Breast epithelium (tissue), 4 donors: ENCODE results near the gene BSX. TPM values are rescaled to one million over a fixed set of nuclear protein-coding genes. Genes with fewer than 3 reads are reported as not detected.

Experiments used
- DNase-seq, 2 donors: peaks; one replicate each; pipeline ENCODE4 v3.0.0-alpha.2; 2019; ENCODE audit warnings: low spot score in 2 of 2
- H3K27ac ChIP-seq, 2 donors: fragments of 200-600 bp; sonication (generic) in 1 of 2; one replicate each; pipeline ENCODE4 v1.5.1; 2016 to 2019; ENCODE audit warnings: mild to moderate bottlenecking in 1 of 2
- H3K27me3 ChIP-seq, 2 donors: fragments of 200-600 bp; sonication (generic) in 1 of 2; one replicate each; pipeline versions ENCODE4 v1.5.1 to v1.6.0; 2017 to 2019; ENCODE audit warnings: control low read depth in 1 of 2, mild to moderate bottlenecking in 1 of 2
- H3K36me3 ChIP-seq: fragments of 200-600 bp; one replicate; pipeline ENCODE4 v1.5.1; 2019
- H3K4me1 ChIP-seq, 2 donors: fragments of 200-600 bp; sonication (generic); one replicate each; pipeline ENCODE4 v1.5.1; 2016 to 2019; ENCODE audit warnings: control low read depth in 1 of 2
- H3K4me3 ChIP-seq, 3 donors: fragments of 200-600 bp; sonication (generic); 1 replicate in 2 of 3; 2 replicates in 1 of 3; pipeline ENCODE4 v1.5.1; 2016 to 2019; ENCODE audit warnings: mild to moderate bottlenecking in 3 of 3, moderate library complexity in 2 of 3
- H3K9me3 ChIP-seq, 2 donors: fragments of 200-600 bp; sonication (generic) in 1 of 2; one replicate each; pipeline ENCODE4 v1.5.1; 2016 to 2019; ENCODE audit warnings: control low read depth in 1 of 2
- POLR2A ChIP-seq: fragments of 450-650 bp; IDR thresholded peaks from one replicate; pipeline ENCODE4 v1.6.1; 2016; ENCODE audit warnings: antibody characterized with exemption, mild to moderate bottlenecking, moderate library complexity
- POLR2AphosphoS5 ChIP-seq, 3 donors: sonication (generic); formaldehyde crosslinking; IDR thresholded peaks; one replicate each; pipeline ENCODE4 v1.6.1; 2017; ENCODE audit warnings: antibody characterized with exemption in 3 of 3
- intact Hi-C: fragments of 100-400 bp; cut with DNase I; formaldehyde crosslinking; loops from one replicate; pipeline ENCODE4 v1.15.1; 2023; ENCODE audit warnings: low total_unique reads
- total RNA-seq, 3 donors: library from RNA; depleted of rRNA; stranded (reverse); fragments of >200 nt; gene quantifications; one replicate each; pipeline ENCODE4 v1.1.0, GENCODE V29; 2016
- TF ChIP-seq, protein P1 (sequence below), 3 donors: fragments of 450-650 bp; IDR thresholded peaks; one replicate each; pipeline ENCODE4 v1.5.1; 2016 to 2017; ENCODE audit warnings: antibody characterized with exemption in 3 of 3, mild to moderate bottlenecking in 3 of 3, moderate library complexity in 3 of 3

Gene BSX
- total RNA-seq, 3 donors from 2014 or later: not detected

DNA sequence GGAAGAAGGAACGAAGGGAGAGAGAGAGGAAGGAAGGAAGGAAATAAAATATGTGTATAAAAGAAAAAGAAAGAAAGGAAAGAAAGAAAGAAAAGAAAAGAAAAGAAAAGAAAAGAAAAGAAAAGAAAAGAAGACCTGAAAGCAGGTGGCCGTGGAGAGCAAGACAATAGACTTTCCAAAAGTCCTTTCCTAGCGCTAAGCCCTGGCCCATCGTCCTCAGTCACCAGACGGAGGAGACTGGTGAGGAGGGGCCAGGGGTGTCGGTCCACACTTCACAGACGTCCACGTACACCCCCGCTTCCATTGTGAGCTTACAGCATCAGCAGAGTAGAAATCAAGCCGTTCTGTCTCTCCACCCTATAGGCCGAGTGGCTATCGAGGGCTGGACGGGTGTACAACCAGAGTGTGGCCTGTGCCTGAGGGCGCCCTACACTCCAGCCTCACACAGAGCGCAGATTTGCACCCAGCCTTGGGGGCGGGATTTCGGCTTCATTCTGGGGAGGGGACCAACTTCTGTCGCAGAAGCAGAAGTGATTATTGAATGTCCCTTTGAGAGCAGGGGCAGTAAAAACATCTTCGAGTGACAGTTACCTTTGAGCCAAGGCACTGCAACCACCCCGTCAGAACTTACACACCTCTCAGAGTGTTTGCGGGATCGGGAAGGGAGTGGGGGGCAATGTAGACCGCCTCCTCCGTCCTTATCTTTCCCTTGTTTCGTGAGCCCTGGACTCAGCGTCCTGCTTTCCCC is 2.0 kb upstream of the BSX start:
- Histone ChIP-seq H3K9me3 (no peaks in the 10 kb centered on the region), H3K27me3 (peaks cover 6 to 76% of the 10 kb centered on the region in 2 donors), H3K36me3 (no peaks in the 10 kb centered on the region), H3K27ac (no peak overlapping the region), H3K4me1 (no peaks in the 10 kb centered on the region), H3K4me3 (peak overlapping the region; percentile 53 to 70 (median 55))
- TF ChIP-seq, protein P1, sequence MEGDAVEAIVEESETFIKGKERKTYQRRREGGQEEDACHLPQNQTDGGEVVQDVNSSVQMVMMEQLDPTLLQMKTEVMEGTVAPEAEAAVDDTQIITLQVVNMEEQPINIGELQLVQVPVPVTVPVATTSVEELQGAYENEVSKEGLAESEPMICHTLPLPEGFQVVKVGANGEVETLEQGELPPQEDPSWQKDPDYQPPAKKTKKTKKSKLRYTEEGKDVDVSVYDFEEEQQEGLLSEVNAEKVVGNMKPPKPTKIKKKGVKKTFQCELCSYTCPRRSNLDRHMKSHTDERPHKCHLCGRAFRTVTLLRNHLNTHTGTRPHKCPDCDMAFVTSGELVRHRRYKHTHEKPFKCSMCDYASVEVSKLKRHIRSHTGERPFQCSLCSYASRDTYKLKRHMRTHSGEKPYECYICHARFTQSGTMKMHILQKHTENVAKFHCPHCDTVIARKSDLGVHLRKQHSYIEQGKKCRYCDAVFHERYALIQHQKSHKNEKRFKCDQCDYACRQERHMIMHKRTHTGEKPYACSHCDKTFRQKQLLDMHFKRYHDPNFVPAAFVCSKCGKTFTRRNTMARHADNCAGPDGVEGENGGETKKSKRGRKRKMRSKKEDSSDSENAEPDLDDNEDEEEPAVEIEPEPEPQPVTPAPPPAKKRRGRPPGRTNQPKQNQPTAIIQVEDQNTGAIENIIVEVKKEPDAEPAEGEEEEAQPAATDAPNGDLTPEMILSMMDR (IDR thresholded peaks at IDR 0.05): no peak
- TF ChIP-seq POLR2AphosphoS5 (IDR thresholded peaks at IDR 0.05): no peak
- TF ChIP-seq POLR2A: no peak
- intact Hi-C loops: no loop called here
- no peak for DNase-seq

- peaks cover 7 to 9% of the 10 kb centered on the region in 2 donors for H3K4me1 ChIP-seq
- H3K27me3 ChIP-seq: peaks cover 6 to 96% of the 10 kb centered on the region in 2 donors
- no peak overlapping the region for H3K27ac ChIP-seq
- H3K9me3 ChIP-seq: no peaks in the 10 kb centered on the region
- no peaks in the 10 kb centered on the region for H3K36me3 ChIP-seq
- H3K4me3 ChIP-seq: no peak overlapping the region
- TF ChIP-seq POLR2A: no peak
- no peak for TF ChIP-seq POLR2AphosphoS5 (IDR thresholded peaks at IDR 0.05)
- TF ChIP-seq, protein P1 (IDR thresholded peaks at IDR 0.05): no peak
- intact Hi-C loops: no loop called here
- DNase-seq: no peak
Observed at GRCh38 chr11:122979815-122980595, 1.6 kb downstream of the BSX start.

DNA sequence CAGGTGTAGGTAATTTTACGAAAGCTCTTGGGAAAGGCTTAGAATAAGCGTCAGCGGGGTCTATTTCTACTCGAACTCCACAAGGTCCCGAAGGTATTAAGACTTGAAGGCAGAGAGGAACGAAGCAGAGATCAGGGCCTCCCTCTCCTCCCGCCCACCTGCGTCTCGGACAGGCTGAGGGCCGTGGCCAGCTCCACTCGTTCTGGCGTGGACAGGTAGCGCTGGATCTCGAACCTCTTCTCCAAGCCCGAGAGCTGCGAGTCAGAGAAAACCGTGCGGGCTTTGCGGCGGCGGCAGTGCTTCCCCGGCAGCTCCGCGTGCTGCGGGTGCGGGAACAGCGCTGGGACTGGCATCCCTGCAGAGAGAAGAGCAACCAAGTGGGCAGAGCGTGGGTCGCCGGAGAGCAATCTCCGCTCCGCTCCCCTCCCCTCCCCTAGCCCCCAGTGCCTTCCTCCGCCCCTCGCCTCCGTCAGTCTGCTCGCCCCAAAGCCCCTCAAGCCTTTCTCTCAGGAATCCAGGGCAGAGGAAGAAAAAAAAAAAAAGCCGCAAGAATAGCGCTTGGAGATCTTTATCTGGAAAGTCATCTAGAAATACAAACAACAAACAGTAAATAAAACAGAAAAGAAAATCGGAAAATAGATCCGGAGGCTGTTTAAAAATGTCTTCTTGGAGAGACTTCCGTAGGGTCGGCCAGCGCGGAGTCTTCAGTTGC is 2.4 kb downstream of the BSX start:
- H3K27ac ChIP-seq: no peak overlapping the region
- H3K4me1 ChIP-seq: peaks cover 7 to 9% of the 10 kb centered on the region in 2 donors
- intact Hi-C loops: no loop called here
- DNase-seq: no peak
- H3K36me3 ChIP-seq: no peaks in the 10 kb centered on the region
- no peaks in the 10 kb centered on the region for H3K9me3 ChIP-seq
- H3K4me3 ChIP-seq: no peak overlapping the region
- peaks cover 4 to 94% of the 10 kb centered on the region in 2 donors for H3K27me3 ChIP-seq
- TF ChIP-seq POLR2AphosphoS5 (IDR thresholded peaks at IDR 0.05): no peak
- TF ChIP-seq, protein P1 (IDR thresholded peaks at IDR 0.05): no peak
- no peak for TF ChIP-seq POLR2A

DNA sequence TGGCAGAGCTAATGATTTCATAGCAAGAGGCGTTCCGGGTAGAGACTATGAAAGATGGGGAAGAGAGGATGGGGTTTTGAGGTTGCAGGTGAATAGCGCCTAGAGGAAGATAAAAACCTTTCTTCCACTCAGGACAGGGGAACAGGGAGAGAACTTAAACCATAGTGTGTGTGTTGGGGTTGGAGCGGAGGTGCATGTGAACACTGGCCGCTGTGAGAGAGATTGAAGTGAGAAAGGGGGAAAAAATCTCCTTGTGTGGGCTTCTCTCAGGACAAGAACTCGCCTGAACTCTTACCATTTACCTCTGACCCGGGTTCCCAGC is 3.4 kb downstream of the BSX start:
- Histone ChIP-seq H3K27me3 (peaks cover 4 to 89% of the 10 kb centered on the region in 2 donors), H3K27ac (no peak overlapping the region), H3K4me3 (no peak overlapping the region), H3K9me3 (no peaks in the 10 kb centered on the region), H3K36me3 (no peaks in the 10 kb centered on the region), H3K4me1 (peaks cover 7 to 9% of the 10 kb centered on the region in 2 donors)
- DNase-seq: no peak
- TF ChIP-seq, protein P1 (IDR thresholded peaks at IDR 0.05): no peak
- no peak for TF ChIP-seq POLR2AphosphoS5 (IDR thresholded peaks at IDR 0.05)
- intact Hi-C loops: no loop called here
